ENCODE data around the gene UMODL1.
"Not testable (repeated sequence)": the region's sequence is repeated elsewhere in the genome, so short reads cannot be mapped to it uniquely, and the experiment has no call there.

Gene UMODL1

GRCh38 chr21:42171091-42172053 is 100.3 kb downstream of the UMODL1 start:
- DNase-seq: no peak

GRCh38 chr21:42172596-42173483 is 101.7 kb downstream of the UMODL1 start:
- no peak for DNase-seq

- DNase-seq: no peak
Observed at GRCh38 chr21:42174173-42174572, 103.1 kb downstream of the UMODL1 start.

- DNase-seq: no peak
Observed at GRCh38 chr21:42175110-42175710, 104.1 kb downstream of the UMODL1 start.

- no peak for DNase-seq
Observed at GRCh38 chr21:42176859-42177258, 105.7 kb downstream of the UMODL1 start.

- no peak for DNase-seq
Observed at GRCh38 chr21:42179316-42179715, 108.2 kb downstream of the UMODL1 start.

- not testable (repeated sequence) for DNase-seq
Observed at GRCh38 chr21:42180001-42180400, 108.9 kb downstream of the UMODL1 start.

GRCh38 chr21:42182713-42183371 is 111.7 kb downstream of the UMODL1 start:
- DNase-seq: no peak

GRCh38 chr21:42183374-42184266 is 112.5 kb downstream of the UMODL1 start:
- DNase-seq: no peak

GRCh38 chr21:42186591-42186990 is 115.5 kb downstream of the UMODL1 start:
- no peak for DNase-seq

- DNase-seq: peak; percentile 81
Observed at GRCh38 chr21:42187976-42188653, 117.0 kb downstream of the UMODL1 start.

- no peak for DNase-seq
Observed at GRCh38 chr21:42188663-42189062, 117.5 kb downstream of the UMODL1 start.

GRCh38 chr21:42189431-42189830 is 118.3 kb downstream of the UMODL1 start:
- no peak for DNase-seq

- DNase-seq: no peak
Observed at GRCh38 chr21:42189860-42190485, 118.9 kb downstream of the UMODL1 start.

GRCh38 chr21:42190486-42190863 is 119.4 kb downstream of the UMODL1 start:
- no peak for DNase-seq

- DNase-seq: no peak
Observed at GRCh38 chr21:42191064-42191463, 119.9 kb downstream of the UMODL1 start.

- DNase-seq: no peak
Observed at GRCh38 chr21:42191696-42192595, 120.8 kb downstream of the UMODL1 start.

Data from CD4-positive, alpha-beta T cell treated with Interferon gamma for 1 hour (primary cell).